ENCODE measurements around the gene WDR41. TPM values are rescaled to one million over a fixed set of nuclear protein-coding genes. Genes with fewer than 3 reads are reported as not detected.

The WDR41 gene
- 39.8 to 44.2 TPM (median 42.3 TPM) in 3 replicates for total RNA-seq (2021)
- percentile 74 among the genes with signal in this experiment for Bru-seq, nascent RNA
- long read RNA-seq, experiment 1, transcript WDR41-201 (13 exons, 3,958 nt) = major isoform, 97 of 152 reads
- long read RNA-seq, experiment 1, partial matches to known transcripts = 7 of 152 reads
- long read RNA-seq, experiment 1, other reads (novel, unspliced or antisense) = 43 of 152 reads
- long read RNA-seq, experiment 2, transcript WDR41-201 (13 exons, 3,958 nt) = major isoform, 20 of 52 reads
- long read RNA-seq, experiment 2, partial matches to known transcripts = 14 of 52 reads
- long read RNA-seq, experiment 2, other reads (novel, unspliced or antisense) = 16 of 52 reads
- long read RNA-seq, experiment 3, transcript WDR41-201 (13 exons, 3,958 nt) = major isoform, 53 of 74 reads
- long read RNA-seq, experiment 3, partial matches to known transcripts = 3 of 74 reads
- long read RNA-seq, experiment 3, other reads (novel, unspliced or antisense) = 18 of 74 reads

DNA sequence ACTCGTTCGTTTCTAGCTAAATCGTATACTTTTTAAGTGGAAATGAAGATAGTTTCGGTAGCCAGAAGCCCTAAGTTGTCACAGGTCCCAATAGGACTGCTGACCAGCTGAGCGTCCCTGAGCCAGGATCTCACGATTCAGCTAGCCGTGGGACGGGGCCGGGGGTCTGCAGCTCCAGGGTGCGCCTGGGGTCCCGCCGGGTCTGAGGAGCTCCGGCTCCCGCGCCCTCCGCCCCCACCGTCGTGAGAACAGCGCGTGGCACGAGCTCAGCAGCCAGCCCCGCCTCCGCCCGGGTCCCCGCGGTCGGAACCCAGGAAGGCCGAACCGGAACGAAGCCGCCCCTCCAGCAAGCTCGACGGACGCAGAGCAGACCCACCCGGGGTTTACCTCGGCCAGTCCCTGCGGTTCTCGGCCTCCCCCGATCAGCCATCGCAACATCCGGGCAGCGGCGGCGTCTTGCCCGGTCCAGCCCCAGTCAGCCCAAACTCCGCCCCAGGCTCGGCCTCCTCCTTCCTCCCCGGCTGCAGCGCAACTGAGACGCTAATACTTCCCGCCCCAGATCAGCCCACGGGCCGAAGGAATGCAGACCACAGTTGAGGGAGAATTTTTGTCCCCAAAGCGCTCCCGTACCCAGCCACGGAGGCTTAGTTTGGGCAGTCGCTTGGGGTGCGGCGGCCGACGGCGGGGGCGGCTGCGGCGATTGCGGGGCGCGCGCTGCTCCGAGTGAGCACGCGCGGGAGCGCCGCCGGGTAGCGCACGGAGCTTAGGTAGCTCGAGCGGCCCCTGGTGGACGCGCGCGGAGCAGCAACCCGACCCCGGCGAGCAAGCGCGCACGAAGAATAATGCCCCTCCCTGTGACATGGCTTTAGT is at the start of gene WDR41:
TSS of gene WDR41 (minus strand) at position 534 of the 870 bp plus-strand sequence. CDS start at position 438, 96 bp downstream.
- CTCF ChIA-PET = interaction anchor here (0.6 to 2.5 kb wide), 37 partner anchors 9 to 1182 kb away, joined by 3 to 14 read pairs (median 4); partner anchors contain the start of genes AP3B1 and ZBED3
- peaks cover 13% of the 10 kb centered on the region for H3K4me1 Mint-ChIP-seq
- peak; percentile 86 for DNase-seq (ENCODE audit: low spot score)
- TF ChIP-seq CREB1 (CRISPR knock-in tag; IDR thresholded peaks at IDR 0.05) = 0 out of 2 replicates have a peak, but pooled peaks have one; percentile 23
- TF ChIP-seq PREB (CRISPR knock-in tag; IDR thresholded peaks at IDR 0.05; ENCODE audit: borderline replicate concordance) = no peak
- no peak for TF ChIP-seq ATF6 (CRISPR knock-in tag; IDR thresholded peaks at IDR 0.05)
- TF ChIP-seq, protein P1, sequence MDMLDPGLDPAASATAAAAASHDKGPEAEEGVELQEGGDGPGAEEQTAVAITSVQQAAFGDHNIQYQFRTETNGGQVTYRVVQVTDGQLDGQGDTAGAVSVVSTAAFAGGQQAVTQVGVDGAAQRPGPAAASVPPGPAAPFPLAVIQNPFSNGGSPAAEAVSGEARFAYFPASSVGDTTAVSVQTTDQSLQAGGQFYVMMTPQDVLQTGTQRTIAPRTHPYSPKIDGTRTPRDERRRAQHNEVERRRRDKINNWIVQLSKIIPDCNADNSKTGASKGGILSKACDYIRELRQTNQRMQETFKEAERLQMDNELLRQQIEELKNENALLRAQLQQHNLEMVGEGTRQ (CRISPR knock-in tag; IDR thresholded peaks at IDR 0.05) = no peak
- 0 out of 2 replicates have a peak, but pooled peaks have one; percentile 60 for TF ChIP-seq TP53 (CRISPR knock-in tag; IDR thresholded peaks at IDR 0.05)
- TF ChIP-seq, protein P2, sequence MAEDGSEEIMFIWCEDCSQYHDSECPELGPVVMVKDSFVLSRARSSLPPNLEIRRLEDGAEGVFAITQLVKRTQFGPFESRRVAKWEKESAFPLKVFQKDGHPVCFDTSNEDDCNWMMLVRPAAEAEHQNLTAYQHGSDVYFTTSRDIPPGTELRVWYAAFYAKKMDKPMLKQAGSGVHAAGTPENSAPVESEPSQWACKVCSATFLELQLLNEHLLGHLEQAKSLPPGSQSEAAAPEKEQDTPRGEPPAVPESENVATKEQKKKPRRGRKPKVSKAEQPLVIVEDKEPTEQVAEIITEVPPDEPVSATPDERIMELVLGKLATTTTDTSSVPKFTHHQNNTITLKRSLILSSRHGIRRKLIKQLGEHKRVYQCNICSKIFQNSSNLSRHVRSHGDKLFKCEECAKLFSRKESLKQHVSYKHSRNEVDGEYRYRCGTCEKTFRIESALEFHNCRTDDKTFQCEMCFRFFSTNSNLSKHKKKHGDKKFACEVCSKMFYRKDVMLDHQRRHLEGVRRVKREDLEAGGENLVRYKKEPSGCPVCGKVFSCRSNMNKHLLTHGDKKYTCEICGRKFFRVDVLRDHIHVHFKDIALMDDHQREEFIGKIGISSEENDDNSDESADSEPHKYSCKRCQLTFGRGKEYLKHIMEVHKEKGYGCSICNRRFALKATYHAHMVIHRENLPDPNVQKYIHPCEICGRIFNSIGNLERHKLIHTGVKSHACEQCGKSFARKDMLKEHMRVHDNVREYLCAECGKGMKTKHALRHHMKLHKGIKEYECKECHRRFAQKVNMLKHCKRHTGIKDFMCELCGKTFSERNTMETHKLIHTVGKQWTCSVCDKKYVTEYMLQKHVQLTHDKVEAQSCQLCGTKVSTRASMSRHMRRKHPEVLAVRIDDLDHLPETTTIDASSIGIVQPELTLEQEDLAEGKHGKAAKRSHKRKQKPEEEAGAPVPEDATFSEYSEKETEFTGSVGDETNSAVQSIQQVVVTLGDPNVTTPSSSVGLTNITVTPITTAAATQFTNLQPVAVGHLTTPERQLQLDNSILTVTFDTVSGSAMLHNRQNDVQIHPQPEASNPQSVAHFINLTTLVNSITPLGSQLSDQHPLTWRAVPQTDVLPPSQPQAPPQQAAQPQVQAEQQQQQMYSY (CRISPR knock-in tag; IDR thresholded peaks at IDR 0.05) = no peak
- TF ChIP-seq, protein P3, sequence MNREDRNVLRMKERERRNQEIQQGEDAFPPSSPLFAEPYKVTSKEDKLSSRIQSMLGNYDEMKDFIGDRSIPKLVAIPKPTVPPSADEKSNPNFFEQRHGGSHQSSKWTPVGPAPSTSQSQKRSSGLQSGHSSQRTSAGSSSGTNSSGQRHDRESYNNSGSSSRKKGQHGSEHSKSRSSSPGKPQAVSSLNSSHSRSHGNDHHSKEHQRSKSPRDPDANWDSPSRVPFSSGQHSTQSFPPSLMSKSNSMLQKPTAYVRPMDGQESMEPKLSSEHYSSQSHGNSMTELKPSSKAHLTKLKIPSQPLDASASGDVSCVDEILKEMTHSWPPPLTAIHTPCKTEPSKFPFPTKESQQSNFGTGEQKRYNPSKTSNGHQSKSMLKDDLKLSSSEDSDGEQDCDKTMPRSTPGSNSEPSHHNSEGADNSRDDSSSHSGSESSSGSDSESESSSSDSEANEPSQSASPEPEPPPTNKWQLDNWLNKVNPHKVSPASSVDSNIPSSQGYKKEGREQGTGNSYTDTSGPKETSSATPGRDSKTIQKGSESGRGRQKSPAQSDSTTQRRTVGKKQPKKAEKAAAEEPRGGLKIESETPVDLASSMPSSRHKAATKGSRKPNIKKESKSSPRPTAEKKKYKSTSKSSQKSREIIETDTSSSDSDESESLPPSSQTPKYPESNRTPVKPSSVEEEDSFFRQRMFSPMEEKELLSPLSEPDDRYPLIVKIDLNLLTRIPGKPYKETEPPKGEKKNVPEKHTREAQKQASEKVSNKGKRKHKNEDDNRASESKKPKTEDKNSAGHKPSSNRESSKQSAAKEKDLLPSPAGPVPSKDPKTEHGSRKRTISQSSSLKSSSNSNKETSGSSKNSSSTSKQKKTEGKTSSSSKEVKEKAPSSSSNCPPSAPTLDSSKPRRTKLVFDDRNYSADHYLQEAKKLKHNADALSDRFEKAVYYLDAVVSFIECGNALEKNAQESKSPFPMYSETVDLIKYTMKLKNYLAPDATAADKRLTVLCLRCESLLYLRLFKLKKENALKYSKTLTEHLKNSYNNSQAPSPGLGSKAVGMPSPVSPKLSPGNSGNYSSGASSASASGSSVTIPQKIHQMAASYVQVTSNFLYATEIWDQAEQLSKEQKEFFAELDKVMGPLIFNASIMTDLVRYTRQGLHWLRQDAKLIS (CRISPR knock-in tag; IDR thresholded peaks at IDR 0.05; ENCODE audit: borderline replicate concordance) = no peak
- TF ChIP-seq CREM (CRISPR knock-in tag; IDR thresholded peaks at IDR 0.05) = peak; percentile 72; the same call in 1 of the 2 replicates
- TF ChIP-seq MYBL2 (CRISPR knock-in tag; IDR thresholded peaks at IDR 0.05) = 0 out of 2 replicates have a peak, but pooled peaks have one; percentile 34
- TF ChIP-seq ZNF121 (CRISPR knock-in tag; IDR thresholded peaks at IDR 0.05) = no peak
- TF ChIP-seq, protein P4, sequence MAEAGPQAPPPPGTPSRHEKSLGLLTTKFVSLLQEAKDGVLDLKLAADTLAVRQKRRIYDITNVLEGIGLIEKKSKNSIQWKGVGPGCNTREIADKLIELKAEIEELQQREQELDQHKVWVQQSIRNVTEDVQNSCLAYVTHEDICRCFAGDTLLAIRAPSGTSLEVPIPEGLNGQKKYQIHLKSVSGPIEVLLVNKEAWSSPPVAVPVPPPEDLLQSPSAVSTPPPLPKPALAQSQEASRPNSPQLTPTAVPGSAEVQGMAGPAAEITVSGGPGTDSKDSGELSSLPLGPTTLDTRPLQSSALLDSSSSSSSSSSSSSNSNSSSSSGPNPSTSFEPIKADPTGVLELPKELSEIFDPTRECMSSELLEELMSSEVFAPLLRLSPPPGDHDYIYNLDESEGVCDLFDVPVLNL (CRISPR knock-in tag; IDR thresholded peaks at IDR 0.05; ENCODE audit: borderline replicate concordance, low read depth) = no peak
- peak; percentile 75; the same call in 1 of the 2 replicates for TF ChIP-seq ZNF138 (CRISPR knock-in tag; conservative IDR thresholded peaks at IDR 0.05)
- no peak for TF ChIP-seq HMGA2 (CRISPR knock-in tag; IDR thresholded peaks at IDR 0.05)
- peak; percentile 78 for TF ChIP-seq CTCF (IDR thresholded peaks at IDR 0.05)
- TF ChIP-seq NFATC4 (CRISPR knock-in tag; IDR thresholded peaks at IDR 0.05) = no peak
- TF ChIP-seq, protein P5, sequence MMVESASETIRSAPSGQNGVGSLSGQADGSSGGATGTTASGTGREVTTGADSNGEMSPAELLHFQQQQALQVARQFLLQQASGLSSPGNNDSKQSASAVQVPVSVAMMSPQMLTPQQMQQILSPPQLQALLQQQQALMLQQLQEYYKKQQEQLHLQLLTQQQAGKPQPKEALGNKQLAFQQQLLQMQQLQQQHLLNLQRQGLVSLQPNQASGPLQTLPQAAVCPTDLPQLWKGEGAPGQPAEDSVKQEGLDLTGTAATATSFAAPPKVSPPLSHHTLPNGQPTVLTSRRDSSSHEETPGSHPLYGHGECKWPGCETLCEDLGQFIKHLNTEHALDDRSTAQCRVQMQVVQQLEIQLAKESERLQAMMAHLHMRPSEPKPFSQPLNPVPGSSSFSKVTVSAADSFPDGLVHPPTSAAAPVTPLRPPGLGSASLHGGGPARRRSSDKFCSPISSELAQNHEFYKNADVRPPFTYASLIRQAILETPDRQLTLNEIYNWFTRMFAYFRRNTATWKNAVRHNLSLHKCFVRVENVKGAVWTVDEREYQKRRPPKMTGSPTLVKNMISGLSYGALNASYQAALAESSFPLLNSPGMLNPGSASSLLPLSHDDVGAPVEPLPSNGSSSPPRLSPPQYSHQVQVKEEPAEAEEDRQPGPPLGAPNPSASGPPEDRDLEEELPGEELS (CRISPR knock-in tag; IDR thresholded peaks at IDR 0.05) = no peak; the same call in 1 of the 2 replicates

More for the DNA sequence above, at the start of gene WDR41:
- Mint-ChIP-seq H3K27me3 (ENCODE audit: low read depth) (peaks cover 35% of the 10 kb centered on the region), H3K4me3 (peak within 1 kb of the TSS; percentile 89), H3K27ac (peak within 1 kb of the TSS; percentile 57; the same call in 1 of the 2 replicates), H3K36me3 (peaks cover 2% of the 10 kb centered on the region; the same call in 1 of the 2 replicates), H3K9me3 (no peaks in the 10 kb centered on the region)
- peak; percentile 92 for ATAC-seq
- POLR2A ChIA-PET = interaction anchor here (0.5 kb wide), 1 partner anchor 1960 kb away, joined by 3 read pairs; no protein-coding TSS in a partner anchor
